HG02759 (cell line): ENCODE measurements around the gene RPL10A.

Experiments
- ATAC-seq: cut with Tn5 transposase; IDR thresholded peaks from one replicate; pipeline ENCODE4 v1.9.1; 2021; ENCODE audit warnings: mild to moderate bottlenecking, moderate library complexity; ENCODE audit not compliant: unreplicated experiment

RPL10A gene

GRCh38 chr6:35474131-35474941 lies 6.1 kb downstream of the RPL10A start:
- no peak for ATAC-seq

DNA sequence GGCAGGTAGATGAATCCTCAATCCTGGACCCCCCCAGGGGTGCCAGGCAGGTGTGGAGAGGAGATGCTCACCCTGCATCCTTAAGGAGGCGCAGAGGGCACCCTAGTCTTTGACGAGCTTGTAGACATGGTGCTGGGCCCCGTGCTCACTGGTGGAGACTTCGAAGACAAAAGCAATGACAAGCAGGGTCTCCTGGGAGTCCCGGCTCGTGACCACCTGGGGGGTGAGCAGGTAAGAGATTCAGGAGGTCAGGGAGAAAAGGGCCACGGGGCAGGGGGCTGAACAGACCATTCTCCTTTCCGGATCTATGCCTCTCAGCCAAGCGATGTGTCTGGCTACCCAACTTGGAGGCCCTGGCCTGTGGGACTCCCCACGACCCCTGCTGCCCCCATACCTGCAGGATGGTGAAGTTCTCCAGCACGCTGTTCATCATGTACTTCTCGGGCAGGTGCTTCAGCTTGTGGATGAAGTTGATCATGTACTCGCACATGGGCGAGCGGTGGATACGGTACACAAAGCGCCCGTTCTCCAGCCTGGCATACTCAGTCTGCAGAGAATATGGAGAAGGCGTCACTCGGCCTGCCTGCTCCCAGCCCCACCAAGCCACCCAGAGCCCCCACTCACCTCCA lies 6.9 kb downstream of the RPL10A start:
- ATAC-seq, result no peak

- no peak for ATAC-seq
Measured at GRCh38 chr6:35475573-35475972, 7.4 kb downstream of the RPL10A start.

- ATAC-seq, result no peak
Measured at GRCh38 chr6:35476004-35476403, 7.8 kb downstream of the RPL10A start.

DNA sequence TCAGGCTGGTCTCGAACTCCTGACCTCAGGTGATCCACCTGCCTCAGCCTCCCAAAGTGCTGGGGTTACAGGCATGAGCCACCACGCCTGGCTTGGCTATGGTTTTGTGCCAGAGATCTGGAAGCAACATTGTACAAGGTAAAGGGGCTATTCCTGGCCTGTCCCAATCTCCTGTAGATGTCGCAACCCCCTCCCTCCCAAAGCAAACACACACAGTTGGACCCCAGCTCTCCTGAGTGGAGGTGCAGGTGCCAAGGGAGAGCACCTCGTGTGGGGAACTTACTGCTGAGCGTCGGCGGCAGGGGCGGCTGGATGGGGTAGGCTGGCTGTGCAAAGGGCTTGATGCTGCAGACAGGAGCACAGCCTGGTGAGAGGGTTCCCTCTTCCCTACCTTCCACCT lies 8.8 kb downstream of the RPL10A start:
- ATAC-seq, result no peak

DNA sequence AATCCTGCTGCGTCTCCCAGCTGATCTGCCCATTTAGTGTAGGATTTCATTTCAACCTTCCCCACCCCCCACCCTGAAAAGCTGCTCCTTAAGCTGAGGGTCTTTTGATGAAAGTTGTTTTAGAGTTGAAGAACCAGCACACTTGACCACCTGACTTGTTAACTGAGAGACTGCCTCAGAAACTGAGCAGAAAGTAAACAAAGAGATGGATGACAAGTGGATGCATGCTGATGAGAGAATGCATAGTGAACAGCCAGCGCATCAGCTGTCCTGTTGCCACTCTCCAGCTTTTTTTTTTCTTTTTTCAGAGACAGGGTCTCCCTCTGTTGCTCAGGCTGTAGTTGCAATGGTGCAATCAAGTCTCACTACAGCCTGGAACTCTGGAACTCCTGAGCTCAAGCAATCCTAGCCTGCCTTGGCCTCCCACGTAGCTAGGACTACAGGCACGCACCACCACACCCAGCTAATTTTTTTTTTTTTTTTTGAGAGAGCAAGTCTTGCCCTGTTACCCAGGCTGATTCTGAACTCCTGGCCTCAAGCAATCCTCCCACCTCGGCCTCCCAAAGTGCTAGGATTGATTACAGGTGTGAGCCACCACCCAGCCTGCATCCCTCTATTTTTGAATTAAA lies 9.5 kb downstream of the RPL10A start:
- no peak for ATAC-seq

DNA sequence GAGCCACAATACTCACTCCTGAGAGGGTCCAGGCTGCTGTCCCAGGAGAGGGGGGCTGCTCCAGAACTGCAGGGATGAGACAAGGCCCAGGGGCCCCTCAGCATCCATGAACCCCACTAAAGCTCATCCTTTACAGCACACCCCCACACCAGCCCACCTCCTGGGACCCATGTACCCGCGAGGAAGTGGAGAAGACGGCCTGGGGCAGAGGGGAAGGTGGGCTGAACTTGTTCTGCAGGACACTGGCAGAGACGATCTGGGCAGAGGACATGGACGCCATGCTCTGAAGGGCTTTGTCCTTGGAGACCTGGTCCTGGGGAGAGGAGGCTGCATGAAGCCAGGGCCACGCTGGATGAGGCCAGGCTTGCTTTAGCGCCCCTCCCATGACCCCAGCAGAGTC lies 10.1 kb downstream of the RPL10A start:
- no peak for ATAC-seq

- no peak for ATAC-seq
Measured at GRCh38 chr6:35480176-35480575, 12.0 kb downstream of the RPL10A start.

DNA sequence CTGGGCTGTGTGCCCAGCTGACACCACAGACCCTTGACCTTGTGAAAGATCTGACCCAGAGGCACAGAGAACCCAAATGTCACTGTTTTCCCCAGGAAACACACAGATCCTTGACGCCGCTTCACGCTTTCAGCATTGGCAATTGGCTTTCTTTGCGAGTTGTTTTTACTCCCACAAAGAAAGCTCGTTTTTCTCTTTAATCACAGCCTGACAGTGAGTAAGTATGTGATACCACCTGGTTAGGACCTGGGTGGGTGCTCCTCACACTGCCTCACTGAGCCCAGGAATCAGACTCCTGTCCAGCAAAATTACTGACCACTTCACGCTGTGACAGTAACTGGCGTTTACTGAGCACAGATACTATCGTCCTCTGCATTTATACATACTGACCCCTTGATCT lies 13.0 kb downstream of the RPL10A start:
- no peak for ATAC-seq

- no peak for ATAC-seq
Measured at GRCh38 chr6:35483062-35483461, 14.9 kb downstream of the RPL10A start.

- no peak for ATAC-seq
Measured at GRCh38 chr6:35483490-35483889, 15.3 kb downstream of the RPL10A start.

GRCh38 chr6:35483893-35484645 lies 15.9 kb downstream of the RPL10A start:
- ATAC-seq, result no peak

- no peak for ATAC-seq
Measured at GRCh38 chr6:35484921-35485392, 16.8 kb downstream of the RPL10A start.

DNA sequence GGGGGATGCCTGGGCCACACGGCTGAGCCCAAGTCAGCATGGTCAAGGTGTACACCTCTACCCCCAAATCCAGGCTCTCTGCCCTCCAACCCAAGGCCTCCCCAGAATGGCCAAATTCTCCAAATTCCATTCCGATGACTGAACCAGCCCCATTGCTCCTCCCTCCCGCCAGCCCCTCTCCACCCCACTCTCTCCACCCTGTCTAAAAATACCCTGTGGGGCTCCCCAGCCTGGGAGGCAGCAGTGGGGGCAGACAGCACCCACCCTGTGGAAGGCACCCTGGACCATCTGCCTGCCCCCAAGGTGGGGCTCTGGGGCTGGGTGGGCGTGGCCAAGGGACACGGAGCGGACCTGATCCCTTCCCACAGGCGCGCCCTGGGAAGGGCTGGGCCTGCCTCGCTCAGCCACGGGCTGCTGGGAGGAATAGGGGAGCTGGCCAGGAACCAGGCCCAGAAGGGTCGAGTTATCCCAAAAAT lies 17.2 kb downstream of the RPL10A start:
- no peak for ATAC-seq

- ATAC-seq, result no peak
Measured at GRCh38 chr6:35486005-35486925, 18.1 kb downstream of the RPL10A start.

DNA sequence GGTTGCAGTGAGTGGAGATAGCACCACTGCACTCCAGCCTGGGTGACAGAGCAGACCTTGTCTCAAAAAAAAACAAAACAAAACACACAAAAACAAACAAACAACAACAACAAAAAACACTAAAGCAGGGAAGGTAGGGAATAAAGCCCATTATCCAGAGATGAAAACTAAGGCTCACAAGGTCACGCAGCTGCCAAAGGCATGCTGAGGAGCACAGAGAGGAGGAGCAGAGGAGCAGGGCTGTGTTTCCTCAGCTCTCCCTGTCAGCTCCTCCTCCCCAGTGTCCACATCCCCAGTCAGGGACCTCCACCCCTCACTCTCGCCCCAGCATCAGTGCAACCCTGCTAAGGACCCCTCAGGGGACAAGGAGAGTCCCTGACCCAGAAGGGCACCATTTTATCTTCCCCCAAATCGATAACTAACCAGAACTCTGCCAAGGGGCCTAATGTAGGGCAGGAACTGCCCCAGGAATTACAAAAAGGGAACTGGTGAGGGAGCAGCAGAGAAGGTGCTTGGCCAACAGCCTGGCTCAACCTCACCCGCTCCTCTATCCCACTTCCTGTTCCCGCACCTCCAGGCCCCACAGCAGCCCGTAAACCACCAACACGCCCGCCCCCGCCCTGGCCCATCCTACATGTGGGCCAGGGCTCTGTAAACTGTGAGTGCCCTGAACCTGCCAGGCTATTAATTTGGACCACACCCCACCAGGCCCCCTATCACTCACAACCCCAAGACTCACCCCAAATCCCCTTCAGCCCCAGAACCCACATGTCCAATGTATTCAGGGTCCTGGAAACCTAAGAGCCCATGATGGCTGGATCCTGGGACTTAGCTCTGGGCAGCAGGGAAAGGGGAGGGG lies 19.7 kb downstream of the RPL10A start:
- ATAC-seq, result no peak

DNA sequence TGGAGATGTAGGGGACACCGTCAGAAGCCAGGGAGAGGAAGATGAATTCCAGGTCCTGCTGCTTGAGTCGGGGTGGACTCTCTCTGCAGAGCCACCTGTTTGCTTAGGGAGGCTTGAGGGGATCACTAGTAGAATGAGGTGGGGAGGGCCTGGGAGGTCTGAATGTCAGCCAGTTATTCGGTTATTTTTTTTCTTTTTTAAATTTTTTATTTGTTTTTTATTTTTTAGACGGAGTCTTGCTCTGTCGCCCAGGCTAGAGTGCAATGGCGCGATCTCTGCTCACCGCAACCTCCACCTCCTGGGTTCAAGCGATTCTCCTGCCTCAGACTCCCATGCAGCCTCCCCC lies 20.3 kb downstream of the RPL10A start:
- ATAC-seq, result no peak

DNA sequence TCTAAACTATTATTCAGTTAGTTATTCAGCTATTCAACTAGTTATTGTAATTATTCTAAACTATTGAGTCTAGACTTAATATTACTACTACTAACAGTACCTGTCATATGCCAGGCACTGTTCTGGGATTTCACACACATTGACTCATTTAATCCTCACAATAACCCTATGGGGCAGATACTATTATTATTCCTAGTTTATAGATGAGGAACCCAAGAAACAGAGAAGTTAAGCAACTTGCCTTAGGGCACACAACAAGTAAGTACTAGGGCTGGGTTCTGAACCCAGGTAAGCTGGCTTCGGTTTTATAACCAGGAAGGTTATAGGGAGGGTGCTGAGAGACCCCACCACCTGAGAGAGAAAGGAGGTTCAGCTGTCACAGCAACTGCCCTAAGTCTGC lies 20.9 kb downstream of the RPL10A start:
- ATAC-seq, result no peak
